Measurements from ENCODE around the gene RPL13.

The RPL13 gene

GRCh38 chr16:89560378-89561141 lies at the start of gene RPL13:
TSS of gene RPL13 (plus strand) at chr16:89560682. CDS start at chr16:89560960, 278 bp downstream.
- H3K9me3 Mint-ChIP-seq: no peaks in the 10 kb centered on the region
- H3K27ac Mint-ChIP-seq: peak within 1 kb of the TSS; percentile 97
- peak; percentile 93 for DNase-seq
- peaks cover 80% of the 10 kb centered on the region for H3K36me3 Mint-ChIP-seq (ENCODE audit: low read depth)
- peak within 1 kb of the TSS; percentile 97 for H3K4me3 Mint-ChIP-seq
- H3K27me3 Mint-ChIP-seq: no peaks in the 10 kb centered on the region
- peaks cover 60% of the 10 kb centered on the region for H3K4me1 Mint-ChIP-seq (ENCODE audit: low read depth)

- Mint-ChIP-seq H3K4me1 (ENCODE audit: low read depth) (peaks cover 21% of the 10 kb centered on the region), H3K27me3 (no peaks in the 10 kb centered on the region), H3K36me3 (ENCODE audit: low read depth) (peaks cover 54% of the 10 kb centered on the region), H3K9me3 (no peaks in the 10 kb centered on the region), H3K27ac (peak overlapping the region; percentile 84), H3K4me3 (no peak overlapping the region)
- no peak for DNase-seq
These were observed 49.1 kb upstream of the RPL13 start for GRCh38 chr16:89511374-89511773.

GRCh38 chr16:89512453-89512852 lies 48.0 kb upstream of the RPL13 start:
- H3K4me3 Mint-ChIP-seq: no peak overlapping the region
- H3K27ac Mint-ChIP-seq: no peak overlapping the region
- peaks cover 13% of the 10 kb centered on the region for H3K4me1 Mint-ChIP-seq (ENCODE audit: low read depth)
- H3K9me3 Mint-ChIP-seq: no peaks in the 10 kb centered on the region
- H3K36me3 Mint-ChIP-seq (ENCODE audit: low read depth): peaks cover 64% of the 10 kb centered on the region
- no peak for DNase-seq
- H3K27me3 Mint-ChIP-seq: no peaks in the 10 kb centered on the region

DNA sequence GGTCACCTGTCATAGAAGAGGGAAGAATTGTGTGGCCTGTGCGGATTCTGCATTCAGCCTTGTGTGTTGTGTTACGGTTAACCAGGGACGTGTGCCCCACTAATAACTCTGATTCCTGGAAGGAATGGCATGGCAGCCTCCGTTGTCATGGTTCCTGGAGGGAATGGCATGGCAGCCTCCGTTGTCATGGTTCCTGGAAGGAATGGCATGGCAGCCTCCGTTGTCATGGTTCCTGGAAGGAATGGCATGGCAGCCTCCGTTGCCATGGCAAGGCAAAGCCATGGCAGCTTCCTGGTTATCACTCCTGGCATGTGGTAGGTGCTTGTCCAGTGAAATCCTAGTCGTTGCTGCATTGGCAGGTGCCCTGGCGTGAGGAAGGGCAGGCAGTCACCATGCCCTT lies 43.4 kb upstream of the RPL13 start:
- Mint-ChIP-seq H3K4me1 (ENCODE audit: low read depth) (peaks cover 3% of the 10 kb centered on the region), H3K27ac (no peak overlapping the region), H3K4me3 (no peak overlapping the region), H3K36me3 (ENCODE audit: low read depth) (peaks cover 86% of the 10 kb centered on the region), H3K27me3 (no peaks in the 10 kb centered on the region), H3K9me3 (no peaks in the 10 kb centered on the region)
- DNase-seq: no peak

DNA sequence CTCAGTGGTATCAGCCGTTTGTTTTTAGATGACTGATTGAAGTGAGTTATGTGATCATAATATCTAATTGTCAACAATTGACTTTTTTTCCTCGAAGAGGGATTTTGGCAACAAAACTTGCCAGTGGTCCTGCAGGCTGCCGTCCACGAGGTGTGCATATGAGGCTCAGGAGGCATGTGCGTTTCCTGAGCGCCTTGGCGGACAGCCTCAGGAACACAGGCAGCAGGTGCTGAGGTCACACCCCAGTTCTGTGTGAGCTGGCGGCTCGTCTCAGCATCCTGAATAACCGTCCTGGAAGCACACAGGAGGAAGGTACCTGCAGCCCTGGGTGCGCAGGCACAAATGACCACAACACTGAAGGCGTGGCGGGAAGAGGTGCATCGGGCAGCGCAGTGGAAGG lies 40.6 kb upstream of the RPL13 start:
- no peak for DNase-seq
- Mint-ChIP-seq H3K36me3 (ENCODE audit: low read depth) (peaks cover 89% of the 10 kb centered on the region), H3K27me3 (no peaks in the 10 kb centered on the region), H3K27ac (no peak overlapping the region), H3K4me3 (no peak overlapping the region), H3K9me3 (no peaks in the 10 kb centered on the region), H3K4me1 (ENCODE audit: low read depth) (peaks cover 2% of the 10 kb centered on the region)

DNA sequence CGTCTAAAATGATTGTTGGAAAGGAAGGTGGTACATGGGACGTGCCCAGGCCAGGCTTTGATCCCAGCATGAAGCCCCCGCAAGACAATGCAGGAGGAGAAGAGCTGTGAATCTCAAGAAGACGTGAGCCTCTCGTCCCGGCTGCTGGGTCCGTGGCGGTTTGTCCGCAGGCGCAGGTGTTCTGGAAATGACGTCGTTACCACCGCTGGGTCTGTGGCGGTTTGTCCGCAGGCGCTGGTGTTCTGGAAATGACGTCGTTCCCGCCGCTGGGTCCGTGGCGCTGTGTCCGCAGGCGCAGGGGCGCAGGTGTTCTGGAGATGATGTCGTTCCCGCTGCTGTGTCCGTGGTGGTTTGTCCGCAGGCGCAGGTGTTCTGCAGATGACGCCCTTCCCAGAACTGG lies 38.2 kb upstream of the RPL13 start:
- Mint-ChIP-seq H3K9me3 (no peaks in the 10 kb centered on the region), H3K36me3 (ENCODE audit: low read depth) (peaks cover 96% of the 10 kb centered on the region), H3K4me3 (no peak overlapping the region), H3K4me1 (ENCODE audit: low read depth) (peaks cover 2% of the 10 kb centered on the region), H3K27me3 (no peaks in the 10 kb centered on the region), H3K27ac (no peak overlapping the region)
- no peak for DNase-seq

- H3K36me3 Mint-ChIP-seq (ENCODE audit: low read depth): peaks cover 96% of the 10 kb centered on the region
These were observed 36.7 kb upstream of the RPL13 start for GRCh38 chr16:89523680-89524344.

DNA sequence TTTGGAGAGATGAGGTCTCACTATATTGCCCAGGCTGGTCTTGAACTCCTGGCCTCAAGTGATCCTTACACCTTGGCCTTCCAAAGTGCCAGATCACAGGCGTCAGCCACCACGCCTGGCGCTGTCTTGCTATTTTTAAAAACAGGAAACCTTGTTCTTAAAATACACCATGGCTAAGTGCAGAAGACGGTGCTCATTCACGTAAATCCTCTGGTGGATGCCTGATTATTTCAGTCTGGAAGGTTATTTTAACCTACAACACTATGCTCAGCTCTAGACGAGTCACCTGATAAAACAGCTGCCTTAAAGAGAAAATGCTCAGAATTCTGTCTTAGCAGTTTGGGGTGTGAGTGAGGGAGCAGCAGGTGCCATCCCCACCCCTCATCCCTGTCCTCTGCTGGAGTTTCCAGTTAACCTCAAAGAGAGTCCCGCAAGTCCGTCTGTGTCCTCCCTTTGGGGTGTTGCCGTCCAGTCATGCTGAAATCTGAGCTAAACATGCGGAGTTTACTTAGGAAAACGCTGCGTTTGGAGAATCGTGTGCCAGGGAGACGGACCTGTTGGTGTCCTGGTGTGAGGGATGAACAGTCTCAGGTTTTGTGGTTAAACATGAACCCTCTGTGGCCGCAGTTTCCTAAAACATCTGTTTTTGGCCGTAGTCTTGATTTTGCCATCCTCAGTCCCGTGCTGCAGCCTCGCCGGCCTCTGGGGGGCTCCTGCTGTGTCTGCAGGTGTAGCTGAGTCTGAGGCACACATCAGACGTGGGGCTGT lies 35.2 kb upstream of the RPL13 start:
- H3K4me3 Mint-ChIP-seq: no peak overlapping the region
- H3K9me3 Mint-ChIP-seq: no peaks in the 10 kb centered on the region
- peaks cover 97% of the 10 kb centered on the region for H3K36me3 Mint-ChIP-seq (ENCODE audit: low read depth)
- H3K4me1 Mint-ChIP-seq (ENCODE audit: low read depth): no peaks in the 10 kb centered on the region
- no peak overlapping the region for H3K27ac Mint-ChIP-seq
- no peak for DNase-seq
- H3K27me3 Mint-ChIP-seq: no peaks in the 10 kb centered on the region

More at GRCh38 chr16:89523680-89524344, 36.7 kb upstream of the RPL13 start:
- no peak for DNase-seq
- Mint-ChIP-seq H3K9me3 (no peaks in the 10 kb centered on the region), H3K4me3 (no peak overlapping the region), H3K27me3 (no peaks in the 10 kb centered on the region), H3K27ac (no peak overlapping the region), H3K4me1 (ENCODE audit: low read depth) (no peaks in the 10 kb centered on the region)

DNA sequence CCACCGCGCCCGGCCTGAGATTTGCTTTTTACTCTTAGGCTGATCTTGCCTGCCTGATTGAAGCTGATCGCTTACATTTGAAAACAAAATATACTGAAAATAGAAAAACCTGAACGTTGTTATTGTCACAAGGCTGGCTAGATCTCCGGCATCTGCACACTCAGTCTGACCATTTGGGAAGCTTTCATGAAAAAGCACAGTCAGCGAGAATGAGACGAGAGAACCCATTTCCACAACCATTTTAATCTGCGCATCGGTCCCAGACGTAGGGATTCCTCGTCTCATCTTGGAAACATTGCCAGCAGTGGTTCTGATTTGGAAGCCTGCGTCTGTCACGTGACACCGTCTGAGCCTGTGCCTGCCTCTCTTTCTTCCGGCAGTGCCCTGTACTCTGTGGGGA lies 31.4 kb upstream of the RPL13 start:
- Mint-ChIP-seq H3K9me3 (no peaks in the 10 kb centered on the region), H3K27me3 (no peaks in the 10 kb centered on the region), H3K36me3 (ENCODE audit: low read depth) (peaks cover 97% of the 10 kb centered on the region), H3K4me1 (ENCODE audit: low read depth) (peaks cover 8% of the 10 kb centered on the region), H3K4me3 (no peak overlapping the region), H3K27ac (no peak overlapping the region)
- DNase-seq: no peak

DNA sequence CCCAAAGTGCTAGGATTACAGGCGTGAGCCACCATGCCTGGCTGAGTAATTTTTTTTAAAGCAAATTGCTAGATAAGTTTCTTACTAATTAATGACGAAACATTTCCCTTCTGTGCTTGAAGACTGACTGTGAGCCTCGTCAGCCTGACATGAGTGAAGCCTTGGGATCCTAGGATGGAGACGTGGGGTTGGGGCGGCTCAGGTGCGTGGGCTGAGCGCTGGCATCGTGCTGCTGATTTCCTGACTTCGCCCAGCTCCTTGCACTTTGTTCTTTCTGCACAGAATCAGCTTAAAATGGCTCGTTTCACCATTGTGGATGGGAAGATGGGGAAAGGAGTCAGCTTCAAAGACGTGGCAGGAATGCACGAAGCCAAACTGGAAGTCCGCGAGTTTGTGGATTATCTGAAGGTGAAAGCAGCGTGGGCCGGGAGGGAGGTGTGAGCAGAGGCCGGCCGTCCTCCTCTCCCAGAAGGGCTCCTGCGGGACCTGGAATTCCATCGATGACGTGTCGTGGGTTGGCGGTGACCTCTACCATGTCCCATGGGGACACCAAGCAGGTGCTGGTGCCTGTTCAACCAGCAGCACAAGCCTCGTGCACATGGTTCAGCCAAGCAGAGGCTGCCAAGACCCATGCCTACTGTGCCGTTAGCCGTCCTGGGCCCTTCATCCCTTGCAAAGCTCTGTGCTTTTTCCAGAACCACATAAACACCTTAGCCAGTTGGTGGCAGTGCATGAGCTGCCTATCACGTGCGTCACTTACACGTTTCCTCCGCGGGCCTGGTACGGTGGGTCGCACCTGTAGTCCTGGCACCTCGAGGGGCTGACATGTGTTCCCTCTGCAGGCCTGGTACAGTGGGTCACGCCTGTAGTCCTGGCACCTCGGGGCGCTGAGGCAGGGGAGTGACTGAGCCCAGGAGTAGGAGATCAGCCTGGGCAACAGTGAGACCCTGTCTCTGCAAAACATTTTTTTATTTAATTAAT lies 29.8 kb upstream of the RPL13 start:
- H3K27ac Mint-ChIP-seq: no peak overlapping the region
- H3K4me3 Mint-ChIP-seq: no peak overlapping the region
- no peaks in the 10 kb centered on the region for H3K9me3 Mint-ChIP-seq
- peaks cover 22% of the 10 kb centered on the region for H3K4me1 Mint-ChIP-seq (ENCODE audit: low read depth)
- no peaks in the 10 kb centered on the region for H3K27me3 Mint-ChIP-seq
- H3K36me3 Mint-ChIP-seq (ENCODE audit: low read depth): peaks cover 96% of the 10 kb centered on the region
- no peak for DNase-seq

GRCh38 chr16:89531821-89532526 lies 28.5 kb upstream of the RPL13 start:
- Mint-ChIP-seq H3K4me3 (no peak overlapping the region), H3K36me3 (ENCODE audit: low read depth) (peaks cover 91% of the 10 kb centered on the region), H3K27ac (no peak overlapping the region), H3K9me3 (no peaks in the 10 kb centered on the region), H3K4me1 (ENCODE audit: low read depth) (peaks cover 22% of the 10 kb centered on the region), H3K27me3 (no peaks in the 10 kb centered on the region)
- DNase-seq: no peak

DNA sequence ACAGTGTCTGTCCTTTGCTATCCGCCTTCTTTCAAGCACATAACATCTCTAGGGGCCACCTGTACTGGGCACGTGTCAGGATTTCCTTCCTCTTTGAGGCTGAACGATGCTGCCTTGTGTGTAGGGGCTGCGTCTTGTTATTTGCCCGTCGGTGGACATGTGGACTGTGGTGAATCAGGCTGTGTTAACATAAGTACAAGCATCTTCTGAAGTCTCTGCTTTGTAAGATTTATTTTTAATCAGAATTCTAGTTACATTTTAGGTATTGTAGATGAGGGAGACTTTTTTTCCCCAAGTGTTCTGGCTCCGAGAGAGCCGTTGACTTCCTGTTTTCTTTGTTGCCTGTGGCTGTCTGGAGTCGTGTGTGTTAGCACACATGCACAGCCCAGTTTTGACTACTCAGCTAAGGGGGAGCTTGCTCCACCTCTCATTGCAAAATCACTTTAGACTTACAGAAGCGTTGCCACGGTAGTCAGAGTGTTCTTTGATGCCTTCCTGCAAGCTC lies 26.2 kb upstream of the RPL13 start:
- no peak overlapping the region for H3K4me3 Mint-ChIP-seq
- H3K27ac Mint-ChIP-seq: peak overlapping the region; percentile 65
- no peaks in the 10 kb centered on the region for H3K27me3 Mint-ChIP-seq
- H3K4me1 Mint-ChIP-seq (ENCODE audit: low read depth): peaks cover 22% of the 10 kb centered on the region
- H3K36me3 Mint-ChIP-seq (ENCODE audit: low read depth): peaks cover 85% of the 10 kb centered on the region
- H3K9me3 Mint-ChIP-seq: no peaks in the 10 kb centered on the region
- DNase-seq: no peak

DNA sequence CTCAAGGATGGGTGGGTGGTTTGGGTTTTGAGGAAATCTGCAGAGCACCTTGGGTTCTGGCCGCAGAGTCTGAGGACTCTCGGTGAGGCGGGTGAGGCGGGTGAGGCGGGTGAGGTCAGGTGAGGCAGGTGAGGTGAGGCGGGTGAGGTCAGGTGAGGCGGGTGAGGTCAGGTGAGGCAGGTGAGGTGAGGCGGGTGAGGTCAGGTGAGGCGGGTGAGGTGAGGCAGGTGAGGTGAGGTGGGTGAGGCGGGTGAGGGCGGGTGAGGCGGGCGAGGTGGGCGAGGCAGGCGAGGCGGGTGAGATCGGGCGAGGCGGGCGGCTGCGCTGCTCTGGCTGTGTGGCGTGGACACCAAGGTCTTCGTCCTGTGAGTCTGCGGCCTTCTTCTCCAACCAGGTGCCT lies 24.1 kb upstream of the RPL13 start:
- Mint-ChIP-seq H3K9me3 (no peaks in the 10 kb centered on the region), H3K27ac (no peak overlapping the region), H3K4me3 (no peak overlapping the region)

More for the DNA sequence above, 24.1 kb upstream of the RPL13 start:
- no peak for DNase-seq
- Mint-ChIP-seq H3K4me1 (ENCODE audit: low read depth) (peaks cover 22% of the 10 kb centered on the region), H3K36me3 (ENCODE audit: low read depth) (peaks cover 80% of the 10 kb centered on the region), H3K27me3 (no peaks in the 10 kb centered on the region)
